Measurements from ENCODE around the gene B3GALT6. TPM values are rescaled to one million over a fixed set of nuclear protein-coding genes. Genes with fewer than 3 reads are reported as not detected.

B3GALT6 gene
- total and polyA plus RNA-seq, 10 donors, result 7.9 to 25.1 (median 18.4) TPM

- DNase-seq, result no peak
- peaks cover 0 to 45% (median 20%) of the 10 kb centered on the region in 6 donors for H3K36me3 ChIP-seq
- intact Hi-C loops (cut with DNase I; ENCODE audit: low total_unique reads), result no loop called here
- WGBS, 5 donors, result 93 to 96% (median 95%) methylated on average over 15 of the region's 15 CpGs
- TF ChIP-seq CTCF (IDR thresholded peaks at IDR 0.05 in 8 of 11, conservative IDR thresholded peaks at IDR 0.05 in 3 of 11) (no peak), POLR2A (IDR thresholded peaks at IDR 0.05) (no peak)
- peaks cover 13 to 76% (median 58%) of the 10 kb centered on the region in 6 donors for H3K4me1 ChIP-seq
- no peaks in the 10 kb centered on the region for H3K9me3 ChIP-seq
- H3K27ac ChIP-seq, result no peak overlapping the region
- peaks cover 0 to 23% (median 14%) of the 10 kb centered on the region in 7 donors for H3K27me3 ChIP-seq (replicated peaks in 1 of 7)
- peak overlapping the region in 1 of 8 donors; percentile 99 for H3K4me3 ChIP-seq
Observed at GRCh38 chr1:1233567-1233892, 1.5 kb downstream of the B3GALT6 start.

DNA sequence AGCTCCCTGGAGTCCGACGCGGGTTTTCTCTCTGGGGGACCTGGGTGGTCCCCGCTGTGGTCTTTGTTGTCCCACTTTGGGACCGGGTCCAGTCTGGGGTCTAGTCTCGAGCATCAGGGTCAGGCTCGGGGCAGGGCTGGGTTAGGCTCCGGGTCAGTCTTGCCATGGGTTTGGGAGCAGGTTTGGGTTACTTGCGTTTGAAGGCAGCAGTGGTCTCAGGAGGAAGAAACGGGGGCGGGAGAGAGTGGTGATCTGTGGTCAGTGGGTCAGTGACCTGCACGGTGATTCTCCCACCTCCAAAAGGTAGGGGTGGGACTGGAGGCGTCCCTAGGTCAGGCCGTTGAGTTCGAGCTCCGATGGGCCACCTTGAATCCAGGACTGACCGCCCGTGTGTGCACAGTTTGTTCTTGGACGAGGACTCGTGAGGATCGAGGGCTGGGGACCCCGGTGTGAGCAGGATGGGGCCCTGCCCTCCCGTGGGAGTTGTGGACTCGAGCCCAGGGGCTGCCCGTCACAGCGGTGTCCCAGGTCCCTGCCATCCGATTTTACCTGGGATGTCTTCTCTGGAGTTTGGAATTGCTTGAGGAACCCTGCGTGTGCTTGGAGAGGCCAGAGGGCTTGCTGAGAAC lies 2.3 kb downstream of the B3GALT6 start:
- H3K27me3 ChIP-seq (replicated peaks in 1 of 7), result peaks cover 0 to 31% (median 21%) of the 10 kb centered on the region in 7 donors
- H3K4me1 ChIP-seq, result peaks cover 13 to 69% (median 51%) of the 10 kb centered on the region in 6 donors
- H3K9me3 ChIP-seq, result no peaks in the 10 kb centered on the region
- peaks cover 0 to 37% (median 14%) of the 10 kb centered on the region in 6 donors for H3K36me3 ChIP-seq
- 87 to 96% (median 95%) methylated on average over 21 to 28 of the region's 28 CpGs for WGBS, 5 donors
- intact Hi-C loops (cut with DNase I; ENCODE audit: low total_unique reads), result no loop called here
- H3K27ac ChIP-seq, result no peak overlapping the region
- H3K4me3 ChIP-seq, result no peak overlapping the region
- no peak for DNase-seq
- no peak for TF ChIP-seq CTCF (IDR thresholded peaks at IDR 0.05 in 8 of 11, conservative IDR thresholded peaks at IDR 0.05 in 3 of 11)
- no peak for TF ChIP-seq POLR2A (IDR thresholded peaks at IDR 0.05)
- TF ChIP-seq POLR2AphosphoS5 (IDR thresholded peaks at IDR 0.05), result no peak

DNA sequence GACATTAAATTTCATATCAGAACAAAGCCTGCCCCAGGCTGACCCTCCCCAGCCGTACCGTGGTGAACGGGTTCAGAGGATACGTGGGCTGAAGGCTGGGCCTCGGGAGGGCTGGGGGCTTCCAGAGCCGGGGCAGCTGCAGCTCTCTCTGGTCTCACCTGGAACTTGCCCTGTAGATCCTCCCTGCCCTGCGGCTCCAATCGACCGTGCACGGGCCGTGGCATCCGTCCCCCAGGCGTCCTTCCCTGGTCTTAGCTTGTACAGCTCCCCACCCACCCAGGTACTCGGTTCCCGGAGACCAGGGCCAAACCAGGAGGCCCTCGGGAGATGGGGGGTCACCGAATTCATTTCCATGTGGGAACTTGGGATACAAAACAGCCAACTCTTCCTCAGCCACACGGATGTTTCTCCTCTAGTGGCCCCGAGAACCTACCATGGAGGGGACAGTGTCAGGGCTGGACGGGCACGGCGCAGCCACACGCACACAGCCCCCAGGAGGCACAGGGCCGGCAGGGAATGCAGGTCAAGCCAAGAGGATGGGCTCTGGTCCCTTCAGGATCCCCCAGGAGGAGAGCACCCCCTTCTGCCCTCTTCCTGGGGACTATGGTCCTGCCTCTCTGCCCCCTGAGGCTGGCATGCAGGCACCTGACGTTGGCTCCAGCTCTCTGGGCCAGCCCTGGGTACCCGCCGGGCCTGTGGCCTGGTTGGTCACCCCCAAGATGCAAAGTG lies 3.1 kb downstream of the B3GALT6 start:
- intact Hi-C loops (cut with DNase I; ENCODE audit: low total_unique reads), result no loop called here
- Histone ChIP-seq H3K27me3 (replicated peaks in 1 of 7) (peaks cover 0 to 40% (median 26%) of the 10 kb centered on the region in 7 donors), H3K27ac (no peak overlapping the region), H3K9me3 (no peaks in the 10 kb centered on the region), H3K4me1 (peaks cover 8 to 60% (median 43%) of the 10 kb centered on the region in 6 donors), H3K36me3 (peaks cover 0 to 28% (median 11%) of the 10 kb centered on the region in 6 donors), H3K4me3 (no peak overlapping the region)
- DNase-seq, result no peak
- TF ChIP-seq POLR2A (IDR thresholded peaks at IDR 0.05) (no peak), POLR2AphosphoS5 (IDR thresholded peaks at IDR 0.05) (peak in 1 of 3 donors; percentile 13)
- 84 to 94% (median 91%) methylated on average over 23 to 27 of the region's 27 CpGs for WGBS, 5 donors

GRCh38 chr1:1236176-1236763 lies 4.2 kb downstream of the B3GALT6 start:
- DNase-seq, result no peak
- Histone ChIP-seq H3K9me3 (no peaks in the 10 kb centered on the region), H3K4me1 (peaks cover 0 to 49% (median 33%) of the 10 kb centered on the region in 6 donors), H3K27me3 (replicated peaks in 1 of 7) (peaks cover 0 to 51% (median 32%) of the 10 kb centered on the region in 7 donors), H3K27ac (no peak overlapping the region), H3K36me3 (peaks cover 0 to 27% (median 11%) of the 10 kb centered on the region in 6 donors), H3K4me3 (no peak overlapping the region)
- TF ChIP-seq POLR2A (IDR thresholded peaks at IDR 0.05), result no peak
- TF ChIP-seq POLR2AphosphoS5 (IDR thresholded peaks at IDR 0.05), result peak in 2 of 3 donors; percentile 15 to 25
- 80 to 85% (median 84%) methylated on average over 12 to 22 of the region's 22 CpGs for WGBS, 5 donors
- intact Hi-C loops (cut with DNase I; ENCODE audit: low total_unique reads), result no loop called here

Data from spleen (tissue), 11 donors.